SW 1271 (cell line): ENCODE measurements around the gene TUB.

ENCODE experiments used
- DNase-seq, 2 experiments: peaks; one replicate each; lab custom pipeline; 2025; lab: John Stamatoyannopoulos, UW

TUB gene, protein sequence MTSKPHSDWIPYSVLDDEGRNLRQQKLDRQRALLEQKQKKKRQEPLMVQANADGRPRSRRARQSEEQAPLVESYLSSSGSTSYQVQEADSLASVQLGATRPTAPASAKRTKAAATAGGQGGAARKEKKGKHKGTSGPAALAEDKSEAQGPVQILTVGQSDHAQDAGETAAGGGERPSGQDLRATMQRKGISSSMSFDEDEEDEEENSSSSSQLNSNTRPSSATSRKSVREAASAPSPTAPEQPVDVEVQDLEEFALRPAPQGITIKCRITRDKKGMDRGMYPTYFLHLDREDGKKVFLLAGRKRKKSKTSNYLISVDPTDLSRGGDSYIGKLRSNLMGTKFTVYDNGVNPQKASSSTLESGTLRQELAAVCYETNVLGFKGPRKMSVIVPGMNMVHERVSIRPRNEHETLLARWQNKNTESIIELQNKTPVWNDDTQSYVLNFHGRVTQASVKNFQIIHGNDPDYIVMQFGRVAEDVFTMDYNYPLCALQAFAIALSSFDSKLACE

DNA sequence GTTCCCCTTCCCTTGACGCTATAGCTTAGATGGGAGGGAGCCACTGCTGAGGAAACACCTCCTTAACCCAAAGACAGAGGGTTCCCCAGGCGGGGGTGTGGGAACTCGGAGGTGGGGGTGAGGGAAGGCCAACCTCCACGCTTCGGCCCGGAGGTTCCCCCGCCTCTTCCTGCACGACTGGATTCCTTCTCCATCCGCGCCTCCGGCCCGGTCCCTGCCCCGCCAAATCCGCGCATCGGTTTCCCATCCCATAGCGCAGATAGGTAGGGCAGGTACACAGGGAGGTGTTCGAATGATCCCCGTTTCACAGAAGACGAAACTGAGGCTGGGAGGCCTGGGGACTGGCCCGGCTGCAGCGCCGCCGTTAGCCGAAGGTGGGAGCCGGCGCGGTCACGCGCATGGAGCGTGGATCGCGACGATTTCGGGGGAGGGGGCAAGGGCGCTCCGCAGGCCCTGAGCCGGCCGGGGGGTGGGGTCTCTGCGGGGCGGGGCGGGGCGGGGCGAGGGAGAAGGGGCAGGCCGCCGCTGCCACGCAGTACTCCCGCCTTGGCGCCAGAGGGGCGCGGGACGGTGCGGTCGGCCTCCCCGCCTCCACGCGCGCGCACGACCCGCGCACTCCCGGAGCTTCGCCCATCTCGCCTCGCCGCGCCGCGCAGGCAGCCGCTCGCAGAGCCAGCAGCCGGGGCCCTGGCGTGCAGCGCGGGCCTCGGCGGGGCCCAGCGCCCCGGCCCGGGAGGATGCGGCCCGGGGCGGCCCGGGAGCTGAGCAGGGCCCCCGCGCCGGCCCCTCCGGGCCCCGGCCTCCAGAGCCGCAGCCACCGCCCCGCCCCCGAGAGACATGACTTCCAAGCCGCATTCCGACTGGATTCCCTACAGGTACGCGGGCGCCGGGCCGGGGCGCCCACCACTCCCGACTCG, at the start of gene TUB:
TSS of gene TUB (plus strand) at position 538 of the 917 bp plus-strand sequence. CDS start at position 838, 300 bp downstream.
- no peak for DNase-seq

DNA sequence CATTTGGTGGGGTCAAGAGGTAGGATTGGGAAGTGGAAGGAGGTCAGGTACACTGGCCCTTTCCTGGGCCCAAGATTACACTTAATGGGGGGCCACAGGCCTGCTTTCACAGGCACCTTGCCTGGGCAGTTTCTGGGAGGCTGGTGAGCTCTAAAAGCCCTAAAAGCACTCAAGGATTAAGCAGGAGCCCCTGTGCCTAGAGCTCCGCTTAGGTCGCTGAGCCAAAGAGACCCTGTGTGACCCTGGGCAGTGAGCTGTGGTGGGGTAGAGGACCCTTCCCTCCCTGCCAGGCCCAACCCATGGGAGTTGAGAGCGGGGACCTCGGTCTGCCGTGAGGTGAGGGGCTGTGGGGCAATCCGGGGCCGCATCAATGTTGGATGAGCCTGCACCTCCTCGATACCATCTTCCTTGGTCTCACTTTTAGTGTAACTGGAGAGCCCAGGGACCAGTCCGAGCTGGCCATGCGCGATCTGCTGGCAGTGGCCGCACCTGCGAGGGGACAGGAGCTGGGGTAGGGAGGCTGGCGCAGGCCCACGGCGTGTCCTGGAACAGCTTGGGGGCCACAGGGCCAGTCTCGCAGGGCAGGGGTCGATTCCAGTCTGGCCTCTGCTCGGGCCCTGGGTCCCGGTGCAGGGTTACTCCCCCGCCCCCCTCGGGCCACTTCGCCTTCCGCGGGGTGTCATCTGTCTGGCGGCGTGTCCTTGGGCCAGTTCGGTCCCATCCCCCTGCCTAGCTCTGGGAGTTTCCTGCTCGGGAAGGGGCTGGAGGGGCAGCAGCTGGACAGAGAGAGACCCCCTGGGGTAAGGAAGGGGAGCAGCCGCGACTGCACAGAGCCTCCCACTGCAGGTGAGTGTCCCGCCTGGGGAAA, 49.5 kb upstream of the TUB start:
- DNase-seq, result no peak

DNA sequence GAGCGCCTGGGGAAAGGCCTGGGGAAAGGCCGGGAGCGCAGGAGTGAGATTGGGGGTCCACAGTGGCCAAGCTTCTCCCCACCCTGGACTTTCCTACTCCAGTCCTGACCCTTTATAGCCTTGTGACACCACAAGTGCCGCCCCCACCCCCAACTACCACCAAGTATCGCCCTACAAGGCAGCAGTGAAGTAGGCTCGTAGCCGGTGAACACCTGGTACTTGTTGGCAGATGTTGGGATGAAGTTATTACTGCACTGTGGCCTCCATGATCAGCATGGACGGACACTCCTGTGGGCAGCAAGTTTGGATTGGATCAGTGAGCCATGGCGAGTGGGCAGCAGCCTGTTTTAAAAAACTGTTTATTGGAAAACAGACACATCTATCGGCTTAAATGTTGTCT, 48.9 kb upstream of the TUB start:
- DNase-seq, result no peak

GRCh38 chr11:8032576-8033304, 48.3 kb upstream of the TUB start:
- no peak for DNase-seq

DNA sequence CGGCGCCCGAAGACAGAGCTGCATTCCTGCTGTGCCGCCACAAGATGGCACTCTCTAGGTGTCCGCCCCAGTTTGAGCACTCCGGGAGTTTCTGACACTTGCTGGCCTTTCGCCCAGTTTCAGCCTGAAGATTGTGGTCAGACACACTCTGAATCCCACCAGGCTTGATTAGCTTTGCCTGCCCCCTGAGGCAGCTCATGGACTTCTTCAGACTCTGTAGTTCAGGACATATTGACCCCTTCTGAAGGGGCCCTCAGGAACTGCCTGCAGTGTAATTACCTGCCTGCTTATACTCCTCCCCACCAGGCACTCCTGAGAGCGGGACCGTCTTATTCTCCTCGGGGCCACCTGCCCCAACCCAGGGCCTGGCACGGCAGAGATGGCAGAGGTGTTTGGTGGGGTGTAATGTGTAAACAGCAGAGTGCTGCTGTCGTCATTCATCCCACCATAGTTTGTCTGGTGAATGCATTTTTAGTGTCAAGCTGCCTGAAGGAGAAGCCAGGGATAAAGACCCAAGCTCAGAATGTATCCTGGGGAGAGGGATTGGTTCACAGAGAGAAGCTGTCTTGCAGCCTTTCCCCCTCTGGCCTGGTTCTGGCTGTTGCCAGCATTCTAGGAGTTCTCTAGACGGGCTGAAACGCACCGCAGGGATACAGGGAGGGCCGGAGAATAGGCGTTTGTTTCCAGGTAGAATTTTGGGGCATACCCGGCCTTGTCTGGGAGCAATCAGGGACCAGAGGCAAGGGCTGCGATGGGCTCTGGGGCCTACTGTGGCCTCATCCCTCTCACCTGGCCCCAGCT, 47.5 kb upstream of the TUB start:
- DNase-seq, result peak in 1 of 2 experiments; percentile 56

- DNase-seq, result no peak
Measured at GRCh38 chr11:8034106-8034585, 46.9 kb upstream of the TUB start.

DNA sequence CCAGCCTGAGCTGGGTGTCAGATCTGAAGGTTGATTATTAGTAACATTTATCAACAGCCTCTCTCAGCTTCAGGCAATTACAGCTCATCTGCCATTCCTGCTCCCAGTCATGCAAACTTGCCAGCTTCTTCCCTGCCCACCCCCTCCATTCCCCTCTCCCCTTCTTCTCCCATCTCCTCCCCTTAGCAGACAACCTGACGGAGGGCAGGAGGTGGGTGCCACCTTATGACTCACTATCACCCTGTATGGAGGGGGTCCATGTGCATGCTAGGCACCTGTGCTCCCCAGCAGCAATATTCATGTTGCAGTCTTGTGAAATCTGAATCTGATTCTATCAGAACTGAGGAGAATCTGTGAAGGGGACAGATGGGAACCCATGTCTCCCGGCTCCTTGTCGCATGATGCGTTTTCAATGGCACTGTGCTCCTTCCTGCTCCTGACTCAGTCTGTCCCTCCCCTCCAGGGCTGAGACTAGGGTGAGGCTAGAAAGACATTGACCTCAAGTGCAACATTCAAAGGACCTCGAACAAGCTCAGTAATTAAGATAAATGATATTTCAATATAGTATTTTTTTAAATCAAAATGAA, 46.3 kb upstream of the TUB start:
- DNase-seq, result no peak

DNA sequence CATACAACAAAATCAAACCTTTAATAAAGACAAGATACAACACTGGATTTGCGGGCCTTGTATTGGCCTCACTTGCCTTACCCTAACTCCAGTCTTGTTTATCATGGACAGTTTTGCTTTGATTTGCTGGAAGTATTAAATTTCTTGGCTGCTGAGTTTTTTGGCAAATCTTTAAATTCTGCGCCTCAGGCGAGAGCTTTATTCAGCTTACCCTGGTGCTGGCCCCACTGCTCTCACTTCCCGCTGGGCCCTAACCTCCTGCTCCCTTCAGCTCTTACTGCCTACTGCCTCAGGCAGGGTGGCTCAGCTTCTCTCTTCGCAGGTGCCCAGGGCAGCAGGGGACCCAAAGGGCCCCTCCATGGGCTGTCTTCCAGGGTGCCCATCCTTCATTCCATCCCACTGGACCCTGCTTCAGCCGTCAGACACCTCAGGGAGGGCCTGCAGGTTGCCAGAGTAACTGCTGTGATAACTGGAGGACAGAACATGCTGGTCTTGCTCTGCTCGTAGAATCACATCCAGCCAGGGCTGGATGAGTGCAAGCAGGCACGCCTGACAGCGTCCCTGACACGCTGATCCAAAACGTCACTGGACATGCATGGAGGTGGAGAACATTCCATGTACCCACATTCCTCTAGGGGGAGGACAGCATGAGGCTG, 45.7 kb upstream of the TUB start:
- DNase-seq, result no peak

DNA sequence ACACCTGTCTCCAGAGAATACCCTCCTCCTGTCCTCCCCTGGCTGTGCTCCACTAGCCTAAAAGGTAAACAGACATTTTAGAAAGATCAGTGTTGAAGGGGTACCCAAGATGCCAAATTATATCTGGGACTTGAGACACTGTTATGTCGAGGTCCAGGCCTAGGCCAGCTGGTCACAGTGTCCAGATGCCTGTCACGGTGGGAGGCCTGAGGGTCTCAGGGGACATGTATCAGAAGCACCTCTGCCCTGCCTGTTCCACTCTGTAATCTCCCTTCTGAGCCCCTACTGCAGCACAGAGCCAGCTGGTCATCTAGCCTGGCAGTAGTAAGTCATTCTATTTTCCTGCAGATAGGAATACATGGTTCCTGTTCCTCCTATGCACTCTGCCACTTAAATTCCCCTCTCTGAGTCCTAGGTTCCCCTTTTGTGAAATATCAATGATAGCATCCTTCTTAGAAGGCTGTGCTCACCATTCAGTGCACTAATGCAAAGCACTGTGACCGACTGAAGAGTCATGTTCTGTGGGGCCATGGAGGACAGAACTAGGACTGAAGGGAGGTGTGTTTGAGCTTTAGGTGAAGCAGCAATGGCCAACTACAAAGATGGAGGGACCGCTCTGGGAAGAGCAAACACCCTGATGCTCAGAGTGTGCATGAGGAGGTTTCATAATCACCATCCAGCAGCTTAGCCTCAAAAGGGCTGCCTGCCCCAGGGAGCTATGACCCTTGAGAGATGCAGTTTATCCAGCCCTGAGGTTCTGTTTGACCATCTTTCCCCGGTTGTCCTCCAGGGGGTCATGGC, 44.8 kb upstream of the TUB start:
- DNase-seq, result no peak

- DNase-seq, result no peak
Measured at GRCh38 chr11:8036986-8037385, 44.0 kb upstream of the TUB start.

GRCh38 chr11:8038393-8038792, 42.6 kb upstream of the TUB start:
- no peak for DNase-seq

DNA sequence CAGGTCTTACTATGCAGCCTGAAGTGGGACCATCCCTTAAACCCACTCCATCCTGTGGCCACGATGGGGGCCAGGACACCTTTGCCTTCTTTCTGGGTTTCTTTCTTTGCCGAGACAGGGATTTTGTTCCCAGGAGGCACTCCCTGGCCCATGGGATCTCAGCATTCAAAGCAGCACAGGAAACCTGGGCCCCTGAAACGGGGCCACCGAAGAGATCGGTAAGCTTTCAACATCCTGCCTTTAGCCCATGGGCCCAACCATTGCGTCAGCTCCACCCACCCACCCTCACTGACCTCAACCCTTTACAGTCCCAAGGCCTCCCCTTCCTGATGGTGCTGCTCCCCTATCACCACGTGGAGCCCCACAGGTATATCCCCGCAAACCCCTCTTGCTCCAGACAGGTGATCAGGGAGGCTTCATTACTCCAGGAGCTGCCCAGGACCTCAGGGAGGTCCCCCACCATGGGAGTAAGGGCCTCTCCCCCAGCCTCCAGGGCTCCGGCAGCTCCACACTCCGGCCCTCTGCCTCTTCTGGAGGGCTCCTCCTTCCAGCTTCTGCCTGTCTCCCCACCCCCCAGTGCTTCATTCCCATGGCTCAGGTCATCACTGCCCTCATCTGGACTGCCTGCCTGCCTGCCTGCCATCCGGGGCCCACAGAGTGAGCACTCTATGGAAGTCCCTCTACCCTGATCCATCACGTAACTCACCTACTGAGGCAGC, 42.0 kb upstream of the TUB start:
- DNase-seq, result no peak

GRCh38 chr11:8039530-8040260, 41.3 kb upstream of the TUB start:
- no peak for DNase-seq

- DNase-seq, result no peak
Measured at GRCh38 chr11:8040261-8040920, 40.6 kb upstream of the TUB start.

GRCh38 chr11:8040921-8041285, 40.1 kb upstream of the TUB start:
- no peak for DNase-seq

DNA sequence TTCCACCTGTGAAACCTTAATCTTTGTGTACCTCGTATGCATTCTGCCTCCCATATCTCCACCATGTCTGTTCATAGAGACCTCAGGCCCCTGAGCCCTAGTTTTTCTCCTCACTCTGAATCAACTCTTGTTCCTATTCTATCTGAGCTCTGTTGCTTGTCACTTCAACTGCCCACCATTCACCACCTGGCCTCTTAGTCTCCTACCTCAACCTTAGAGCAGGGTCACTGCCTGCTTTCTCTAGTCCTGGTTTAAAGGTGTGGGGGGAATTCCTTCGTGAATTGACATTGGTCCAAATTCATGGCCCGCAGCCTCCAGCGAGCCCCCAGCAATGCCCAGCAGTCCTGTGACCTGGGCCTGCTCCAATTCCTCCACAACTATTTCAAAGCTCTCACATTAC, 39.4 kb upstream of the TUB start:
- no peak for DNase-seq

DNA sequence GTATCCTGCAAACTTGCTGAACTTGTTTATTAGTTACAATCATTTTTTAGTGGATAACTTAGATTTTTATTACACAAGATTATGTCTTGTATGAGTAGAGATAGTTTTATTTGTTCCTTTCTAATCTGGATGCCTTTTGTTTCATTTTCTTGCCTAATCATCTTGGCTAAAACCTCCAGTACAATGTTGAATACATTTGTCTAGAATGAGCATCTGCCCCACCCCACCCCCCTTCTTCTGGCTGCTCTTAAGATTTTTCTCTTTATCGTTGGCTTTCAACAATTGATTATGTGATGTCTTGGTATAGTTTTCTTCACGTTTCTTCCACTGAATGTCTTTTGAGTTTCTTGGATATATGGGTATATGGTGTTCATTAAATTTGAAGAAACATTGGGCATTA, 37.3 kb upstream of the TUB start:
- no peak for DNase-seq
